Large intestine (tissue), 3 donors: Measurements from ENCODE around the gene NUDT17. TPM values are rescaled to one million over a fixed set of nuclear protein-coding genes. Genes with fewer than 3 reads are reported as not detected.

Experiments
- DNase-seq, 2 donors: peaks; one replicate each; pipeline versions ENCODE4 v3.0.0 to v3.0.0-alpha.2; 2013
- H3K27ac ChIP-seq: one replicate; pipeline ENCODE4 v1.5.1; 2013; ENCODE audit warnings: low read length
- H3K27me3 ChIP-seq: 2 replicates; pipeline ENCODE4 v1.6.1; 2013; ENCODE audit warnings: low read length; ENCODE audit not compliant: control insufficient read depth, insufficient read depth
- H3K36me3 ChIP-seq: 2 replicates; pipeline ENCODE4 v1.6.1; 2013; ENCODE audit warnings: low read length; ENCODE audit not compliant: control insufficient read depth, insufficient read depth
- H3K4me1 ChIP-seq: one replicate; pipeline ENCODE4 v1.6.1; 2013; ENCODE audit warnings: low read length; ENCODE audit not compliant: control insufficient read depth, insufficient read depth
- H3K4me3 ChIP-seq: one replicate; pipeline ENCODE4 v1.5.1; 2013; ENCODE audit warnings: low read length
- H3K9me3 ChIP-seq: one replicate; pipeline ENCODE4 v1.6.1; 2013; ENCODE audit warnings: mild to moderate bottlenecking, low read depth, low read length, moderate library complexity; ENCODE audit not compliant: control insufficient read depth
- WGBS: methylation state at CpG from one replicate; pipeline ENCODE4 v1.1.5; 2013; ENCODE audit warnings: low lambda C conversion rate; ENCODE audit not compliant: insufficient coverage; 5-methylcytosine and 5-hydroxymethylcytosine counted together
- polyA plus RNA-seq: library from polyadenylated mRNA; unstranded; fragments of 120-200 nt; gene quantifications from one replicate; pipeline ENCODE4 v1.2.1, GENCODE V29; 2013

Gene NUDT17
- polyA plus RNA-seq, 1 donor: 5.1 TPM

- Histone ChIP-seq H3K36me3 (no peaks in the 10 kb centered on the region), H3K27ac (no peak overlapping the region), H3K4me3 (no peak overlapping the region), H3K9me3 (no peaks in the 10 kb centered on the region), H3K4me1 (peaks cover 4% of the 10 kb centered on the region), H3K27me3 (peaks cover 28% of the 10 kb centered on the region)
- WGBS: no CpG with 5 or more reads among the region's 4 CpGs
- DNase-seq: no peak
Measured at GRCh38 chr1:145868232-145868631, 22.8 kb downstream of the NUDT17 start.

- Histone ChIP-seq H3K27ac (peak overlapping the region; percentile 59), H3K9me3 (no peaks in the 10 kb centered on the region), H3K36me3 (no peaks in the 10 kb centered on the region), H3K4me1 (peaks cover 4% of the 10 kb centered on the region), H3K27me3 (peaks cover 35% of the 10 kb centered on the region), H3K4me3 (peak overlapping the region; percentile 35)
- no peak for DNase-seq
- WGBS: no CpG with 5 or more reads among the region's 47 CpGs
Measured at GRCh38 chr1:145871994-145872924, 26.8 kb downstream of the NUDT17 start.

- DNase-seq: no peak
- WGBS: no CpG with 5 or more reads among the region's 12 CpGs
- no peaks in the 10 kb centered on the region for H3K9me3 ChIP-seq
- no peaks in the 10 kb centered on the region for H3K36me3 ChIP-seq
- H3K27ac ChIP-seq: no peak overlapping the region
- peaks cover 4% of the 10 kb centered on the region for H3K4me1 ChIP-seq
- H3K4me3 ChIP-seq: no peak overlapping the region
- H3K27me3 ChIP-seq: peaks cover 32% of the 10 kb centered on the region
Measured at GRCh38 chr1:145874646-145875045, 29.2 kb downstream of the NUDT17 start.

GRCh38 chr1:145877923-145878486 is 32.6 kb downstream of the NUDT17 start:
- no peak overlapping the region for H3K27ac ChIP-seq
- no peaks in the 10 kb centered on the region for H3K36me3 ChIP-seq
- H3K27me3 ChIP-seq: peaks cover 14% of the 10 kb centered on the region
- no peaks in the 10 kb centered on the region for H3K9me3 ChIP-seq
- WGBS: no CpG with 5 or more reads among the region's 7 CpGs
- DNase-seq: no peak
- no peak overlapping the region for H3K4me3 ChIP-seq
- no peaks in the 10 kb centered on the region for H3K4me1 ChIP-seq

- Histone ChIP-seq H3K27ac (no peak overlapping the region), H3K4me3 (no peak overlapping the region), H3K27me3 (peaks cover 13% of the 10 kb centered on the region), H3K4me1 (no peaks in the 10 kb centered on the region), H3K36me3 (no peaks in the 10 kb centered on the region), H3K9me3 (no peaks in the 10 kb centered on the region)
- no CpG with 5 or more reads among the region's 2 CpGs for WGBS
- DNase-seq: no peak
Measured at GRCh38 chr1:145878724-145879123, 33.3 kb downstream of the NUDT17 start.

- no peak overlapping the region for H3K27ac ChIP-seq
Measured at GRCh38 chr1:145879775-145880174, 34.3 kb downstream of the NUDT17 start.

GRCh38 chr1:145884675-145885074 is 39.2 kb downstream of the NUDT17 start:
- H3K27ac ChIP-seq: no peak overlapping the region
- H3K4me1 ChIP-seq: no peaks in the 10 kb centered on the region
- H3K36me3 ChIP-seq: no peaks in the 10 kb centered on the region
- 100% methylated on average over 1 of the region's 1 CpG for WGBS
- peaks cover 17% of the 10 kb centered on the region for H3K27me3 ChIP-seq
- no peaks in the 10 kb centered on the region for H3K9me3 ChIP-seq
- no peak overlapping the region for H3K4me3 ChIP-seq
- DNase-seq: no peak

More at GRCh38 chr1:145879775-145880174, 34.3 kb downstream of the NUDT17 start:
- Histone ChIP-seq H3K4me1 (no peaks in the 10 kb centered on the region), H3K9me3 (no peaks in the 10 kb centered on the region), H3K27me3 (peaks cover 23% of the 10 kb centered on the region), H3K36me3 (no peaks in the 10 kb centered on the region), H3K4me3 (no peak overlapping the region)
- peak in 1 of 2 donors; percentile 9 for DNase-seq
- WGBS: 35% methylated on average over 3 of the region's 5 CpGs

GRCh38 chr1:145885738-145886287 is 40.4 kb downstream of the NUDT17 start, which contains the start of gene ANKRD35:
TSS of gene ANKRD35 (minus strand) at chr1:145885866. CDS start at chr1:145885758, 108 bp downstream.
- H3K4me1 ChIP-seq: no peaks in the 10 kb centered on the region

GRCh38 chr1:145886390-145886789 is 41.0 kb downstream of the NUDT17 start:
- WGBS: no CpG with 5 or more reads among the region's 11 CpGs
- Histone ChIP-seq H3K27ac (no peak overlapping the region), H3K36me3 (no peaks in the 10 kb centered on the region), H3K9me3 (no peaks in the 10 kb centered on the region), H3K4me1 (peaks cover 2% of the 10 kb centered on the region), H3K4me3 (peak overlapping the region; percentile 56), H3K27me3 (peaks cover 17% of the 10 kb centered on the region)
- no peak for DNase-seq

More at GRCh38 chr1:145885738-145886287, 40.4 kb downstream of the NUDT17 start, which contains the start of gene ANKRD35:
- Histone ChIP-seq H3K9me3 (no peaks in the 10 kb centered on the region), H3K36me3 (no peaks in the 10 kb centered on the region), H3K4me3 (peak within 1 kb of the TSS; percentile 56), H3K27me3 (peaks cover 17% of the 10 kb centered on the region), H3K27ac (no peak within 1 kb of the TSS)
- no CpG with 5 or more reads among the region's 36 CpGs for WGBS
- peak; percentile 45 to 77 for DNase-seq

GRCh38 chr1:145886816-145887215 is 41.4 kb downstream of the NUDT17 start:
- 100% methylated on average over 1 of the region's 8 CpGs for WGBS
- Histone ChIP-seq H3K4me1 (peaks cover 6% of the 10 kb centered on the region), H3K36me3 (no peaks in the 10 kb centered on the region), H3K4me3 (no peak overlapping the region), H3K27me3 (peaks cover 17% of the 10 kb centered on the region), H3K27ac (no peak overlapping the region), H3K9me3 (no peaks in the 10 kb centered on the region)
- no peak for DNase-seq
